ENCODE results near the gene PKDREJ.

DNA sequence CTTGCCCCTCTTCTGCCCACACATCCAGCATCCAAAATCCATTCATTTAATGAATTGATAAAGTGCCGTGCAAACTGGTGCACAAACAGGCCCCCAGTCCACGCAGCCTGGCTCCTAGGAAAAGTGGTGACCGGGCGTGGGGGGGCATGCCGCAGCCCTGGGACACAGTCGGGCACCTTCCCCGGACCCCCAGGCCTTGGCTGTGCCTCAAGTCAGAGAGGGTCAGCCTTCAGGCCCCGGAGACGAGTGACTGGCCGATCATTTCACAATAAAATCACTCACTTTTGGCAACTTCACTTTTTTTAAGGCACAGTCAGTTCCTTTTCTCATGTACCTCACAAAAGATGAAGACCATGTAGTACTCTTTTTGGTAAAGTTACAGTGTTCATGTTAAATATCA is 21.1 kb downstream of the PKDREJ start:
- TF ChIP-seq POLR2A (IDR thresholded peaks at IDR 0.05): no peak
- TF ChIP-seq, protein P1, sequence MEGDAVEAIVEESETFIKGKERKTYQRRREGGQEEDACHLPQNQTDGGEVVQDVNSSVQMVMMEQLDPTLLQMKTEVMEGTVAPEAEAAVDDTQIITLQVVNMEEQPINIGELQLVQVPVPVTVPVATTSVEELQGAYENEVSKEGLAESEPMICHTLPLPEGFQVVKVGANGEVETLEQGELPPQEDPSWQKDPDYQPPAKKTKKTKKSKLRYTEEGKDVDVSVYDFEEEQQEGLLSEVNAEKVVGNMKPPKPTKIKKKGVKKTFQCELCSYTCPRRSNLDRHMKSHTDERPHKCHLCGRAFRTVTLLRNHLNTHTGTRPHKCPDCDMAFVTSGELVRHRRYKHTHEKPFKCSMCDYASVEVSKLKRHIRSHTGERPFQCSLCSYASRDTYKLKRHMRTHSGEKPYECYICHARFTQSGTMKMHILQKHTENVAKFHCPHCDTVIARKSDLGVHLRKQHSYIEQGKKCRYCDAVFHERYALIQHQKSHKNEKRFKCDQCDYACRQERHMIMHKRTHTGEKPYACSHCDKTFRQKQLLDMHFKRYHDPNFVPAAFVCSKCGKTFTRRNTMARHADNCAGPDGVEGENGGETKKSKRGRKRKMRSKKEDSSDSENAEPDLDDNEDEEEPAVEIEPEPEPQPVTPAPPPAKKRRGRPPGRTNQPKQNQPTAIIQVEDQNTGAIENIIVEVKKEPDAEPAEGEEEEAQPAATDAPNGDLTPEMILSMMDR (IDR thresholded peaks at IDR 0.05): no peak

Measured in thyroid gland (tissue), 4 donors.